Nephron progenitor cell (in vitro differentiated cells): ENCODE measurements around the gene MARVELD2.

ENCODE experiments used
- DNase-seq: peaks from one replicate; pipeline ENCODE4 v3.0.0; 2021
- H3K27ac Mint-ChIP-seq: 2 replicates; pipeline ENCODE4 v1.8.0; 2021; ENCODE audit warnings: mild to moderate bottlenecking, moderate library complexity, mixed read lengths
- H3K27me3 Mint-ChIP-seq: 2 replicates; pipeline ENCODE4 v1.8.0; 2021; ENCODE audit warnings: mild to moderate bottlenecking, low read depth, mixed read lengths; ENCODE audit not compliant: poor library complexity
- H3K36me3 Mint-ChIP-seq: 2 replicates; pipeline ENCODE4 v1.8.0; 2021; ENCODE audit warnings: low read depth, mixed read lengths
- H3K4me1 Mint-ChIP-seq: 2 replicates; pipeline ENCODE4 v1.8.0; 2021; ENCODE audit warnings: mixed read lengths
- H3K4me3 Mint-ChIP-seq: 2 replicates; pipeline ENCODE4 v1.8.0; 2021; ENCODE audit warnings: mild to moderate bottlenecking, moderate library complexity, mixed read lengths
- H3K9me3 Mint-ChIP-seq: 2 replicates; pipeline ENCODE4 v1.8.0; 2021; ENCODE audit warnings: mild to moderate bottlenecking, moderate library complexity, mixed read lengths
- TF ChIP-seq, protein P1 (sequence below): fragments of 200-600 bp; sonication (generic); IDR thresholded peaks from 2 replicates; pipeline ENCODE4 v1.5.0; 2021; ENCODE audit warnings: antibody characterized with exemption

The MARVELD2 gene

DNA sequence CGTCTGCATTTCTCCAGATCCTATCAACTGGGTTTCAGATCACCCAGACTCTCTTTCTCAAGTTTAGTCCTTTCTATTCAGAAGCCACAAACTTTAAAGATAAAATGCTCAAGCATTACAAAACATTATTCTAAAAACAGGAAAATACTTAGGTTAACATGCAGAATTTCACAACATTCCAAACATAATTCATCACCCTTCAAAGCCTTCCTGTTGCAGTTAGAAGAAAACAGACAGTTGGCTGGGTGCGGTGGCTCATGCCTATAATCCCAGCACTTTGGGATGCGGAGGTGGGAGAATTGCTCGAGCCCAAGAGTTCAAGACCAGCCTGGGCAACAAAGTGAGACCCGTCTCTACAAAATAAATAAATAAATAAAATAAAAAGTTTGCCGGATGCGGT, 70.0 kb downstream of the MARVELD2 start:
- Mint-ChIP-seq H3K27me3 (peaks cover 34% of the 10 kb centered on the region), H3K27ac (no peak overlapping the region), H3K9me3 (no peaks in the 10 kb centered on the region), H3K4me3 (no peak overlapping the region), H3K4me1 (peaks cover 7% of the 10 kb centered on the region), H3K36me3 (no peaks in the 10 kb centered on the region)
- no peak for DNase-seq
- TF ChIP-seq, protein P1, sequence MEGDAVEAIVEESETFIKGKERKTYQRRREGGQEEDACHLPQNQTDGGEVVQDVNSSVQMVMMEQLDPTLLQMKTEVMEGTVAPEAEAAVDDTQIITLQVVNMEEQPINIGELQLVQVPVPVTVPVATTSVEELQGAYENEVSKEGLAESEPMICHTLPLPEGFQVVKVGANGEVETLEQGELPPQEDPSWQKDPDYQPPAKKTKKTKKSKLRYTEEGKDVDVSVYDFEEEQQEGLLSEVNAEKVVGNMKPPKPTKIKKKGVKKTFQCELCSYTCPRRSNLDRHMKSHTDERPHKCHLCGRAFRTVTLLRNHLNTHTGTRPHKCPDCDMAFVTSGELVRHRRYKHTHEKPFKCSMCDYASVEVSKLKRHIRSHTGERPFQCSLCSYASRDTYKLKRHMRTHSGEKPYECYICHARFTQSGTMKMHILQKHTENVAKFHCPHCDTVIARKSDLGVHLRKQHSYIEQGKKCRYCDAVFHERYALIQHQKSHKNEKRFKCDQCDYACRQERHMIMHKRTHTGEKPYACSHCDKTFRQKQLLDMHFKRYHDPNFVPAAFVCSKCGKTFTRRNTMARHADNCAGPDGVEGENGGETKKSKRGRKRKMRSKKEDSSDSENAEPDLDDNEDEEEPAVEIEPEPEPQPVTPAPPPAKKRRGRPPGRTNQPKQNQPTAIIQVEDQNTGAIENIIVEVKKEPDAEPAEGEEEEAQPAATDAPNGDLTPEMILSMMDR: no peak

DNA sequence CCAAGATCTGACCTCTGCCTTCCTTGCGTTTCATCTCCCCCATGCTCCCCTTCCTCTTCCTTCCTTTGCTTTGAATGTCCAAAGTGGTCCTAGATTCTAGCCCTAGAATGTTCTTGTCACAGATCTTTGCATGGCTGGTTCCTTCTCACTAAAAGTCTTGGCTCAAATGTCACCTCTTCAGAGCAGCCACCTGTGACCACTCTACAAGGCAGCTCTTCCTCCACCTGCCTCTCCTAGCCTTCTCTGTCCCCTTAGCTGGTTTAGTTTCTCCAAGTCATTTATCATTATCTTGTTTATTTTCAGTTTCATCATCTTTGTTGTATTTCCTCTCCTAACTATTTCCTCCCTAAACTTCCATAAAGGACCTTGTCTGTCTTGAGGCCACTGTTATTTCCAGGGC, 70.6 kb downstream of the MARVELD2 start:
- H3K27me3 Mint-ChIP-seq: peaks cover 39% of the 10 kb centered on the region
- no peaks in the 10 kb centered on the region for H3K9me3 Mint-ChIP-seq
- no peaks in the 10 kb centered on the region for H3K36me3 Mint-ChIP-seq
- TF ChIP-seq, protein P1: no peak
- peaks cover 7% of the 10 kb centered on the region for H3K4me1 Mint-ChIP-seq
- no peak overlapping the region for H3K4me3 Mint-ChIP-seq
- no peak for DNase-seq
- no peak overlapping the region for H3K27ac Mint-ChIP-seq

GRCh38 chr5:69489246-69489645, 74.3 kb downstream of the MARVELD2 start:
- no peak overlapping the region for H3K4me3 Mint-ChIP-seq
- H3K36me3 Mint-ChIP-seq: no peaks in the 10 kb centered on the region
- DNase-seq: no peak
- TF ChIP-seq, protein P1: no peak
- H3K27me3 Mint-ChIP-seq: peaks cover 72% of the 10 kb centered on the region
- peaks cover 7% of the 10 kb centered on the region for H3K4me1 Mint-ChIP-seq
- H3K27ac Mint-ChIP-seq: no peak overlapping the region
- no peaks in the 10 kb centered on the region for H3K9me3 Mint-ChIP-seq

- Mint-ChIP-seq H3K36me3 (no peaks in the 10 kb centered on the region), H3K4me3 (no peak overlapping the region), H3K9me3 (no peaks in the 10 kb centered on the region), H3K27ac (no peak overlapping the region), H3K27me3 (peaks cover 85% of the 10 kb centered on the region), H3K4me1 (no peaks in the 10 kb centered on the region)
- TF ChIP-seq, protein P1: no peak
- DNase-seq: no peak
Measured at GRCh38 chr5:69491027-69491426, 76.1 kb downstream of the MARVELD2 start.

DNA sequence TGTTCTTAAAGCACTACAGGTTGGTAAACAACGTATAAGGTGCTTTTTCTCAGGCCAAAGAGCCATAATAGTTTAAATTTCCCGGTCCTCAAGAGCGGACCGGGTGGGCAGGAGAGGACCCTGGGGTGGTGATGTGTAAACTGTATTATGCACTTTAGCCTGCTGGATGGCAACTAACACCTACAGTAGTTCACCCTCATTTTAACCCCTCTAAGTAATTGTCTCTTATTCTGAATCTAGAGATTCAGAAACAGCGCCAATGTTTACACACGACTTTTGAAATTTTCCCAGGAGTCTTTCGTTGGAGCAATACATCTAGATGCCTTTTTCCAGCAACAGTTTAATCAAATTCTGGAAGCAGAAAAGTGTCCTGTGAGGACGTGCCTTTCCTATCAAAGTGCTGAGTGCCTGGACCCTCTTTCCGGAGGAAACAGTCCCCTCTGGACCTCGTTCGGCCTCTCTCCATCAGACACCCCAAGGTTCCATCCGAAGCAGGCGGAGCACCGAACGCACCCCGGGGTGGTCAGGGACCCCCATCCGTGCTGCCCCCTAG, 77.0 kb downstream of the MARVELD2 start:
- peak overlapping the region; percentile 86 for H3K4me3 Mint-ChIP-seq
- peaks cover 85% of the 10 kb centered on the region for H3K27me3 Mint-ChIP-seq
- no peak overlapping the region for H3K27ac Mint-ChIP-seq
- H3K9me3 Mint-ChIP-seq: no peaks in the 10 kb centered on the region
- no peaks in the 10 kb centered on the region for H3K4me1 Mint-ChIP-seq
- no peak for DNase-seq
- no peaks in the 10 kb centered on the region for H3K36me3 Mint-ChIP-seq
- TF ChIP-seq, protein P1: no peak

DNA sequence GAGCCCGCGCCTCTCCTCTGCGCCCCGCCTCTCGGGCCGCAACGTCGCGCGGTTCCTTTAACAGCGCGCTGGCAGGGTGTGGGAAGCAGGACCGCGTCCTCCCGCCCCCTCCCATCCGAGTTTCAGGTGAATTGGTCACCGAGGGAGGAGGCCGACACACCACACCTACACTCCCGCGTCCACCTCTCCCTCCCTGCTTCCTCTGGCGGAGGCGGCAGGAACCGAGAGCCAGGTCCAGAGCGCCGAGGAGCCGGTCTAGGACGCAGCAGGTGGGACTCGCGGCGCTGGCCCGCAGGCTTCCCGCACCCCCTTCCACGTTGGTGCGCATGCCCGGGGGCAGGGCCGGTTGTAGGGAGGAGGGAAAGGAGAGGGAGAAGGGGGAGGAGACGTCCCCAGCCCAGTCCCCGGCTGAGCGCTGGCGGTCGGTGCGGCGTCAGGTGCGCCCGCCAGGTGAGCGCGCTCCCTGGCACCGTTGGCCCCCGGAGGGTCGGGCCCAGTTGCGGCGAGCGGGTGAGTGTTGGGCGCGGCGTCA, 77.5 kb downstream of the MARVELD2 start, which contains the start of gene OCLN:
TSS of gene OCLN (plus strand) at position 400 of the 532 bp plus-strand sequence. CDS start 11,455 bp downstream, outside the sequence.
- peak; percentile 75 for DNase-seq
- H3K36me3 Mint-ChIP-seq: no peaks in the 10 kb centered on the region
- peaks cover 84% of the 10 kb centered on the region for H3K27me3 Mint-ChIP-seq
- peak within 1 kb of the TSS; percentile 86 for H3K4me3 Mint-ChIP-seq
- no peaks in the 10 kb centered on the region for H3K4me1 Mint-ChIP-seq
- TF ChIP-seq, protein P1: no peak
- H3K9me3 Mint-ChIP-seq: no peaks in the 10 kb centered on the region
- no peak within 1 kb of the TSS for H3K27ac Mint-ChIP-seq
